GM12873 (cell line): Measurements from ENCODE around the gene NAT14.
A peak's percentile ranks its signal among the peaks of the same experiment; 100 is the strongest.

Source experiments
- TF ChIP-seq, protein P1 (sequence below): IDR thresholded peaks from 2 replicates; pipeline ENCODE4 v1.5.1; 2012; ENCODE audit warnings: low read depth, mild to moderate bottlenecking, moderate library complexity, low read length, control low read depth; ENCODE audit not compliant: insufficient read depth; ENCODE audit errors: missing control alignments

Gene NAT14

GRCh38 chr19:55465460-55466240 is 19.3 kb upstream of the NAT14 start:
- TF ChIP-seq, protein P1, sequence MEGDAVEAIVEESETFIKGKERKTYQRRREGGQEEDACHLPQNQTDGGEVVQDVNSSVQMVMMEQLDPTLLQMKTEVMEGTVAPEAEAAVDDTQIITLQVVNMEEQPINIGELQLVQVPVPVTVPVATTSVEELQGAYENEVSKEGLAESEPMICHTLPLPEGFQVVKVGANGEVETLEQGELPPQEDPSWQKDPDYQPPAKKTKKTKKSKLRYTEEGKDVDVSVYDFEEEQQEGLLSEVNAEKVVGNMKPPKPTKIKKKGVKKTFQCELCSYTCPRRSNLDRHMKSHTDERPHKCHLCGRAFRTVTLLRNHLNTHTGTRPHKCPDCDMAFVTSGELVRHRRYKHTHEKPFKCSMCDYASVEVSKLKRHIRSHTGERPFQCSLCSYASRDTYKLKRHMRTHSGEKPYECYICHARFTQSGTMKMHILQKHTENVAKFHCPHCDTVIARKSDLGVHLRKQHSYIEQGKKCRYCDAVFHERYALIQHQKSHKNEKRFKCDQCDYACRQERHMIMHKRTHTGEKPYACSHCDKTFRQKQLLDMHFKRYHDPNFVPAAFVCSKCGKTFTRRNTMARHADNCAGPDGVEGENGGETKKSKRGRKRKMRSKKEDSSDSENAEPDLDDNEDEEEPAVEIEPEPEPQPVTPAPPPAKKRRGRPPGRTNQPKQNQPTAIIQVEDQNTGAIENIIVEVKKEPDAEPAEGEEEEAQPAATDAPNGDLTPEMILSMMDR: no peak

- TF ChIP-seq, protein P1: no peak
These were observed 18.8 kb upstream of the NAT14 start for GRCh38 chr19:55466241-55466614.

DNA sequence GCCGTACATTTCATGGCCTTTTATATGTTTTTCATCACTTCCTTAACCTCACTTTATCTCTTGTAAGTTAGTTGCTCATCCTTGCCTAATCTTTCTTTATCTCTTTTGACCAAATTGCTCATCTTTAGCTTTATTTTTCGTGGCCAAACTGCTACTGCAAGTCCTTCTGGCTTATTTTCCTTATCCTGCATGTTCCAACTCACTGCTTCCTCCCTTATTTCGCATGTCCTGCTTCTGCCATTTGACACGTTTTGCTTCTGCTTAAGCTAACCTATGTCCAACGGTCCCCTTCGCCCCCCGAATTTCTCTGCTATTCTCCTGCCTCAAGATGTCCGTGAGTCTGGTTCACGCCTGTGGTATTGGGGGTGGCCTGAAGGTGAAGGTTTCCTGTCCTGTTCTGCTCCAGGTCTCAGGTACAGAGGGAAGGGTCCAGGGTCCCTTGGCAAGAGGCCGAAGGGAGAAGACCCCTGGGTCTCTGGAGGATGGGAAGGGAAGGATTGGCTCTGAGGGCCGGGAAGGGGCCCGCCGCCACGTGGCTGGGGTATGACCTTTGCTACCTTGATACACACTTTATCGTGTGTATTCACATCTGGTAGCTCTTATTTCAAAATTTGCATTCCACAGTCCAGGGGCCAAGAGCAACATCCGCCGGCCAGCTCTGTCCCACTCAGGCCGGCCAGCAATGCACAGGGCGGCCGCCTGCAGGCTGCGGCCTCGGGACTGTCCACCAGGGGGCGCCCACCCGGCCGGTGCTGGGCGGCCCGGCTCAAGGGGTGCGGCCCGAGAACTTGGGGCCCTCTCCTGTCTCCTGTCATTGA is 17.5 kb upstream of the NAT14 start:
- TF ChIP-seq, protein P1: peak; percentile 87

- TF ChIP-seq, protein P1: no peak
These were observed 17.0 kb upstream of the NAT14 start for GRCh38 chr19:55468054-55468393.

- TF ChIP-seq, protein P1: no peak
These were observed 13.7 kb upstream of the NAT14 start for GRCh38 chr19:55471266-55471665.

DNA sequence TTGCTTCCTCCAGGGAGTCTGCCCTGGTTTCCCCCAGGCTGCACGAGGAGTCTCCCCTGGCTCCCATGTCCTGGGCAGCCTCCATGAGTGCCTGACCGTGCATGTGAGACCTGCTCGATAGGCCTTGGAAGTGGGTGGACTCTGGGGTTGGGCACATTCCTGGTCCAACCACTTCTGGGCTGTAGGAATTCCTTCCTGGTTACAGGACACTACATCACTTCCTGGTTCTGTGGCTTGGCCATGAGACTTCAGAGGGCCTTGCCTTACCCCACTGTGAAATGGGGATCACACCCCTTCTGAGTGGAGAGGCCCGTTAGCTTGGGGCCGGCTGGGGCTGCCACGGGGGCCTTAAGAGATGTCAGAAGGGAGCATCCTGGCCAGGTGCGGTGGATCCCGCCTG is 12.5 kb upstream of the NAT14 start:
- TF ChIP-seq, protein P1: no peak

DNA sequence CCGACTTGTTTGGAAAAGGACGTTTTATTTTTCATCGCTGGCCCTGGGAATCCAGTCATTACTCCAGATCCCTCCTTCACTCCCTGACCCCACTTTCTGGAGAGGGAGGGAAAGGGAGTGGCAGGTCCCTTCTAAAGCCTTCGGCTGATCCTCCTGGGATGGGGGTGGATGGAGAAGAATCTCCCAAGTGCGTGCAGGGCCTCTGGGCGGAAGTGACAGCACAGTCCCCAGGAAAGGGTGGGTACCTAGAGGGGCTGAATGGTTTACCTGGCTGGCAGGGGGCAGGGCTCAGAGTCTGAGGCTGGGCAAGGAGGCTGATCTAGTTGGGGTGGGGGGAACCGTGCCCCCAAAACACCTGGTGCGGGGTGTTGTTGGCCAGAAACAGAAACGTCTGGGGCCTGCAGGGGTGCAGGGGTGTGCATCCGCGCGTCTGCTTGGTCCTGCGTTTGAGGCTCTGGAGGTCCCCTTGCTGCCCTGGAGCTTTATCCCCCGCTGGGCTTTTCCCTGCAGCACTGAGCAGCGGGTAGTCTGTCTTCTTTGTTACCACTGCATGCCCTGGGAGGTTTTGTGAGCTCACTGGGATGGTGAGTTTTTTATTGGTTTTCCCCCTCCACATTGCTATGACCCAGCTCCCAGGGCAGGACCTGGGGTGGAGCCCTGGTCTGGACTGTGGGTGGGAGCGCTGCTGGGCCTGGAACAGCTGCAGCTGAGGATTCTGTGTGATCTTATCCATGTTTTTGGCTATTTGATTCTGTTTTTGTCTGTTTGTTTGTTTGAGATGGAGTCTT is 11.6 kb upstream of the NAT14 start:
- TF ChIP-seq, protein P1: no peak
